SIG-M5 treated with dmso at 0.1 percent for 504 hours (cell line): ENCODE measurements around the gene ELMO1.
"Not testable (repeated sequence)": the region's sequence is repeated elsewhere in the genome, so short reads cannot be mapped to it uniquely, and the experiment has no call there.

Source experiments
- DNase-seq: peaks from one replicate; lab custom pipeline; 2025; ENCODE audit not compliant: unreplicated experiment; lab: John Stamatoyannopoulos, UW

Gene ELMO1

DNA sequence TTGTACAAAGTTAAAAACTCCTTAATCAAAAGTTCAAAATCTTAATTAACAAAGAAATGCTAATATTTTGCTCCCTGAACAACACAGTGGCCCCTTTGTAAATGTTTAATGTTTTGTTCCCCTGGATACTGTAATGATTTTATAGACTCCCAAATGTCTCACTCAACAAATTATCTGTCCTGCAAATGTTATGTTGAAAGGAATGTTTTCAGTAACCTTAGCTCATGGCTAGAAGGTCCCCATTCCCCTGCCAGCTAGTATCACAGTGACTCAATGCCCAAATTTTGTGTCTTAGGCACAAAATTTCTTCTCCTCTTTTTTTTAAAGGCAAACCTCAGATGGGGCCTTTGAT is 298.9 kb downstream of the ELMO1 start:
- DNase-seq: no peak

DNA sequence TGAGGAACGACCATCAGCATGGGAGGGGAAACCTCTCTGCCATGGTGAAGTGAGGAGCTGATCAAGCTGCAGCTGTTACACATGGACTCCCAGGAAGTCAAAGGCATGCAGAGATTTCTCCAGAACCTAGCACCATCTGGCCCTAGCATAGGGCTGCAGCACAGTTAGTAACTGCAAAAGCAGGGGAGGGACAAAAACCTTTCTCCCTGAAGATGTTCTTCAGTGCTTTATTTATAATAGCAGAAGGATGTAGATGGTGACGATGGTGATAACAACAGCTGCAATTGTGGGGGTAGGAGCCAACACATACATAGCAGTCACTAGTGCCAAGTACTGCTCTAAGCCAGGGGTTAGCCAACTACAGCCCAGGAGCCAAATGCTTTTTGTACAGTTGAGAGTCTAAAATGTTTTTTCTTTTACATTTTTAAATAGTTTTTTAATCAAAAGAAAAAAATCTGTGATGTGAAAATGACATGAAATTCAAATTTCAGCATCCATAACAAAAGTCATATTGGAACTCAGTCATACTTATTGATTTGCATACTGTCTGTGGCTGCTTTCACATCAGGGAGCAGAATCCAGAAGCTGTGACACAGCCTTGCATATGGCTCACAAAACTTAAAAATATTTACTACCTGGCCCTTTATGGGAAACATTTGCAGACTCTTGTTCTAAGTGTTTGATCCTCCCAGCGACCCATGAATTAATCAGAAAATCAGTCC is 299.5 kb downstream of the ELMO1 start:
- no peak for DNase-seq

DNA sequence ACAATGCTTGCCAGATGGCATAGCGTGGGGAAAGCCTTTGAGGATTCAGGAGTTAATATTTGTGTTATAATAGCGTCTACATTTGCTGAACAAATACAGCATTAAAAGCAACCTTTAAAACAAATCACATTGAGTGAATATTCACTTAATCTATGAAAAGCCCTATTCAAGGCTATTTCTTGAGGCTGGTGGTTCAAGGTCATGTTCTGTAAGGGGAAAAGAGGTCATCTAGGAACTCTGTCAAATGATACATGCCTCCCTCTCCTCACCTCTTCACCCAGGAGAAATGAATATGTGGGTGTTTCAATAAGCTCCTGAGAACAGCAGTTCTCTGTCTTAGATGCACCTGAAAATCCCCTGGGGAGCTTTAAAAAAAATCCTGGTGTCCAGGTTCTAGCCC is 303.0 kb downstream of the ELMO1 start:
- no peak for DNase-seq

DNA sequence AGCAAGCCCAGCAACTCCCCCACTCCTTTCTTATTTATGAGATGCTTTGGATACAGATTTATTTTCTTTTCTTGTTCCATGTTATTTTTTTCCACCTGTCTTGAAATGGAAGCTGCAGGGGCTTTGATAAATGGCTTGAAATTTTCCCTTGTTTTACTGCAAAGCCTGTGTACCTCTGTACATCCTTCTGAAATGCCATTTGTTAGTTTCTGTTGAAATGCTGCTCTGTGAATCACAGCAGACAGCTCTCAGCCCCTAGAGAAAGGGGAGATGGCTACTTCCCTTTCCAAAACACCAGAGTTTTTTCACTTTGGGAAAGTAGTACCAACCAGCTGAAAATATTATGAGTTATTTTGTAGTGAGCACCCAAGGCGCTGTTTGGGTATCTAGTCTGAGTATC is 304.2 kb downstream of the ELMO1 start:
- DNase-seq: no peak

DNA sequence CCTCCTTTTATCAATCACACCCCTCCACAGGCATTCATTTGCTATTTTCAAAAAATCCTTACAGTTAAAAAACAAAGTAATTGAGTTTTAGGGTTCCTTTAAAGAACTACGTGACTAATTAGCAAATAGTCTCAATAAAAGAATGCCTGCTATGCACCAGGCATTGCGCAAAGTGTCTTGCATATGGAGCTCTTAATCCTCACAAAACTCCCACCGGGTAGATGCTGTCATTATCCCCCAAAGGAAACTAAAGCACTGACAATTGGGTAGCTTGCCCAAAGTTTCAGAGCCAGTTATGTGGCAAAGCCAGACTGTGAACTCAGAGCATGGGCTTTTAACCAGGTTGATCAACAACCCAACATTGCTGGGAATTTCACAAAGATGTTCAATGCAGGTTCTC is 305.7 kb downstream of the ELMO1 start:
- no peak for DNase-seq

DNA sequence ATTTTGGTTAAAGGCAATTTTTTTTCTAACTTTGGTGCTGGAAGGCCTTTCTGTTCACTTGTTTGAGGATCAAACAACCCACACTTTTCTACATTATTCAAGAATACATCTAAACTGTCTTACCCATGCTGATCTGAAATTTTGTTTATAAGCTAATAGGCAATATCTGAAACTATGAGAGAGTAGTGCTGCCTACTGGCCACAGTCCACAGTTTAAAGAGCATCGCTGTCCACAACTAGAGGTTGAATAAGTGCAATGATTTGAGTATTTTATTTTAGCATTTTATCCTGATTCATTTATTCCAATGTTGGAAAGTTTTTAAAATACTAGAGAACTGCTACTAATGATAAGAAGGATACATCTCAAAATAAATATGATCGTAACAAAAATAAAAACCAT is 306.9 kb downstream of the ELMO1 start:
- peak; percentile 0 for DNase-seq

DNA sequence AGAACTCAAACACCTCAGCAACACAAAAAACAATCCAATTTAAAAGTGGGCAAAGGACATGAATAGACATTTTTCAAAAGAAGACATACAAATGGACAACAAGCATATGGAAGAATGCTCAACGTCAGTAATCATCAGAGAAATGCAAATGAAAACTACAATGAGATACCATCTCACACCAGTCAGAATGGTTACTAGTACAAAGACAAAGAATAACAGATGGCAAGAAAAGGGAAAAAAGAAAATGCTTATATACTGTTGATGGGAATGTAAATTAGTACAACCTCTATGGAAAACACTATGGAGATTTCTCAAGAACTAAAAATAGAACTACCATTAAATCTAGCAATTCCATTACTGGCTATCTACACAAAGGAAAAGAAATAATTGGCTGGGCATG is 314.8 kb downstream of the ELMO1 start:
- DNase-seq: not testable (repeated sequence)

DNA sequence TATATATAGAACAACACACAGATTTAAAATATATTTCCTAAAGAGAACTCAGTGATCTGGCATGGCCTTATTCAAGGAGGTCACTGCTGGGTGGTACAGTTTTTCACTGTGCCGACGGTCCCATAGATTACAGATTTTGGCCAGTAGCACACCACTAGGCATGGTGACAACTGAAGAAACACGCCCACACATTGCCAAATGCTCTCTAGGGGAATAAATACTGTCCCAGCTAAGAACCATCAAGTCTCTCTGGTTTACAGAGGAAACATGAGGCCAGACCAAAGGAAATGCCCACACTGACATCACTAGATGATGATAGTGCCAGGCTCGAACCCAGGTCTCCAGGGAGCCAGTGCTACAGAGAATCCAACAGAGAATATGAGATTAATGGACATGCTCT is 316.8 kb downstream of the ELMO1 start:
- DNase-seq: no peak

DNA sequence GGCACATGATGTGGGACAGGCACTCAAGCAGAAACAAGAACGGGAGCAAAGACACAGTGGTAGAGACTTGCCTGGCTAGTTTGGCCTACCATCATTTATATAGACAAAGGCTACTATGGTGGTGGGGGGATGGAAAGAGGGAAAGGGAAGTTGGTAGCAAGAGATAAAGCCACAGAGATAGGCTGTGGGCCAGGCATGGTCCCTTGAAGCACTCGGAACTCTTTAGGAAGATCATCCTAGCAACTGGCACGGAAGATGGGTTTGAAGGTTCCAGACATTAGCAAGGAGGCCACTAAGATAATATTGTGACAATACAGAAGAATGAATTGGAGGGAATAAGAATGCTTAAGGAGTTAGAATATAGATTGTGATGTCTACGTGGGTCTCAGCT is 319.6 kb downstream of the ELMO1 start:
- DNase-seq: no peak

DNA sequence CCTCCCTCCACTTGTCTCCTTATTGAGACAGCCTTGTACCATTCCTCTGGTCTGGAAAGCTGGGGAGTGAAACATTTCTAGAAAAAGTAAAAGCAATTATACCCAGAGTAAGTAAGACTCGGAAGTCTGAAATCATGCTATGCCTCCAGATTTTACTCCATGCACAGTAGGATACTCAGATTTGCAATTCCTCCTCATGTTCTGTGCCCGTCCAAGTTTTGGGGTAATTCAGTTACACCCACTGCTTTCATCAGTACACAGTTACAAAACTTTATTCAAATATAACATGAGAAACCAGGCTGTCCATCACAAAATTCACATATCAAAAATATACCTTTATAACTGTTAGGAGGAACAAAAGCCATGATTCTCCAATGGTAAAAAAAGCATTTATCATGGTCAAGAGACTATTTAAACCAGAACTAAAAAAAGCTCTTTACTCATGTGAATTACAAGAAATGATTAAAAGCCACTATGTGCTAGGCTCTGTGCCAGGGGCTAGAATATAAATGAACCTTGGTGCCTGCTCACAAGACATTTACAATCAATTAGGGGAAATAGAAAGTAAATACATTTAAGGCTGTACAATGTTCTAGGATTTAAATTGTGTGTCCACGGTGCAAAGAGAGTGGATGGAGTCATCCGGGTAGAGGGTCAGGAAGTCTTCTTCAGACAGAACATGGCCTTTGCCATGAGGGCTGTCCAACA is 320.2 kb downstream of the ELMO1 start:
- DNase-seq: no peak

DNA sequence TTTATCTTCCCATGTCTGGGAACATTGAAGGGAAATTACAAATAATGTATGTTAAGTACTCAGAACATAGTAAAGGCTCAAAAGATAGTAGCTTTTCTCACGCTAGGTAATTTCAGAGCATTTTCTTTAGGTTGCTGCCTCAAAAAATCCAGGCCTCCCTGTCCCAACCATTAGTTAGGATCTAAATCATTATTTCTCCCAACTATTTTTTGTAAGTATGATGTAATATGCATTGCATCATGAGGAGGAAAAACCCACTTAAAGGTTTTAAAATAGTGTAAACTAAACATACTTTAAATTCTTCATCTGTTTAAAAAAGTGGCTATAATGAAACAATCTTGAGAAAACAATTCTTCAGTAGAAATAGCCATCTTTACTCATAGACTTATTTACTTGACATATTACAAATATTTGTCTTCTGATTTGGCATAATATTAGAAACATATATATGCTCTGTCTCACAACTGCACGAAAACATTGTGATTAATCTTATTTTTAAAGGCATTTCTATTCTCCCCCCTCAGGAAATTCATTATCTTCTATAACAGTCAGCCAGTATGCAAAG is 329.3 kb downstream of the ELMO1 start:
- no peak for DNase-seq

DNA sequence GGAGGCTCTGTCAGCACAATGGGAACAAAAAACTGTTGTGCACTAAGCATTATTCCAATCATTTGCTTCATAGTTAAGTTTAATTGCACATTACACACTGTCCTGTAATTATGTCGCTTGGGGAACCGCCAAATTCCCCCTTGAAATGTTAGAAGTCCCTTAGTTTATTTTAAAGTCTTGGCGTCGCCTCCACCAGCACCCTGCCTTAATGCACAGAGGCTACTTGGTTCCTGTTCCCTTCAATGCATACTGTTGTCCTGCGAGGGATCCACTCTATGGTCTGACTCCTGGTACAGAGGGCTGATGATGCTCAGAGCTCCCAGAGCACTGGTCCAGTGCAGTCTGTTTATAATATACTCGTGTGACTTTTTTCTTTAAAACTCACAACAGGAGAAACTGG is 330.7 kb downstream of the ELMO1 start:
- no peak for DNase-seq

DNA sequence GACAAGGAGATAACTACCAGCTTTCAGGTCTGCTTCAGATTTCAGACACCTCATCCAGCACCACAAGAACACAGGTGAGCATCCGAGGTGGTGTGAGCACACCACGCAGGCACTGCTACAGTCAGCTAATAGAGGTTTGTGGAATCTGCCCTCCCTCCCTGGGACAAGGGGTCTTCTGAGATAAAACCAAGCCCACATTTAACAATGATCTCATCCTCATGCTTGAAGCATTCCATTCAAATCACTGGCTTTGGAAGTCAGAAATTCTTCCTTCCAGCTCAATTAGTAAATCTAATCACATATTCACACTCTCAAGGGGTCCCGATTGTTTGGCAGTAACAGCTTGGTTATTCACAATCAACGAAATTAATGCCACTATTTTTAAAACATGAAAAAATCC is 331.4 kb downstream of the ELMO1 start:
- DNase-seq: no peak

DNA sequence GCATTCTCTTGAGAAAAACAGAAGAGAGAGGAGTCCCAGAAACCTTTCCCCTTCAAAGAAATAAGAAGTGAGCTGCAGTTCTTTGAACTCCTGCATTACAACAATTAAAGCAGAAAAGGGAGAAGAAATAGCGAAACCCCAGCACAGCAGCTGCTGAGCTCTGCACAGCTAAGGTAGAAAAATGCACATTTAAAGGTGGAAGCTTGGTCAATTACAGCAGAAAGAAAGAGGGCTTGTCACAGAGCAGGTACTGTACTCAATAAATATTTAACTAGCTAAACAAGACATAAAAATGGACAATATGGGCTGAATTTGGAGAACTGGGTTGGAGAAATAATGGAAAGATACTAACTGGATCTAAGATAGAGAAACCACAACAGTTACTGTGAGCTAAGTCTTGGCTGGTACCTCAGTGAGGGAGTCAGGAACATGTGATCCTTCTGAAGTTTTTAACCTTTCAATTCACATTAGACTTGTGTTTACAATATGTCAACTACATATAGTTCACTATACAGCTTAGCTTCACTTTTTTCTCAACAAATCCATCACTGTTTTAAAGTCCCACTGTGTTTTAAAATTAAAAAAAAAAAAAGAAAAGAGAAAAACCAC is 332.5 kb downstream of the ELMO1 start:
- DNase-seq: no peak

DNA sequence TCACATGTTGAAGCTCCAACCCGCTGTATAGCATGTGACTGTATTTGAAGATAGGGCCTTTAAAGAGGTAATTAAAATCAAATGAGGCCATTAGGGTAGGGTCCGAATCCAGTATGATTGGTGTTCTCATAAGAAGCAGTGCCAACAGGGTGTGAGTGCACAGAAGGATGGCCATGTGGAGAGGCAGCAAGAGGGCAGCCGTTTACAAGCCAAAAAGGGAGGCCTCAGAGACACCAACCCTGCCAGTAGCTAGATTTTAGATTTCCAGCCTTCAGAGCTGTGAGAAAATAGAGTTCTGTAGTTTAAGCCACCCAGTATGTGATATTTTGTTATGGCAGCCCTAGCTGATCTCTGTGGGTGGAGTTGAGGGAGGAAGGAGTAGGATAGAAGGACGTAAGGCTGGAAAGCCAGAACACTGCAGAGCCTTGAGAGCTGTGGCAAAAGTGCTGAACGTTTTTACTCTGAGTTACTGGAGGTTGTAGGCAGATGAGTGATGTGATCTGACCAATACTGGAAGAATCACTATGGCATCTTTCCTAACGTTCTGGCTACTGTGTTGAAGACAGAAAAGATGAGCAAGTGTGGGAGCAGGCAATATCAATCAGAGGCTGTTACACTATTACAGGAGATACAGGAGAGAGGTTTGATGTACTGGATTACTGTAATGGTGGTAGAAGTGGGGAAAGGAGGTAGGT is 334.9 kb downstream of the ELMO1 start:
- DNase-seq: no peak

DNA sequence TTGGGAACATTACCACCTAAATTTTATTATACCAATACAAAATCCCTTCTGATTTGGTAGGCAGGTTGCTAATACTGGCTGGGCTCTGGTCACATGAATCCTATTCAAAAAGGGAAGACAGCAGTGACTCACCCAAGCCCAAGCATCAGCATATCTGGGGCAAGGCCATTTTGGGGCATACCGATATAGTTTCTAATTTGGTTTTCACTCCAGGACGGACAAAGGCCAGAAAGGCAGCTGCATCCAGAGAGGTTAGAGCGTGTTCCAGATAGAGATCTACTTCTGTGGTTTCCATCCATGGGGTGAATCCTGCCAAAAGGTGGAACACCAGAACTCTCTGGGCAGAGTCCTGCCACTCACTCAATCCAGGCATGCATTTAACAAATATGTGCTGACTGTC is 335.8 kb downstream of the ELMO1 start:
- DNase-seq: no peak

DNA sequence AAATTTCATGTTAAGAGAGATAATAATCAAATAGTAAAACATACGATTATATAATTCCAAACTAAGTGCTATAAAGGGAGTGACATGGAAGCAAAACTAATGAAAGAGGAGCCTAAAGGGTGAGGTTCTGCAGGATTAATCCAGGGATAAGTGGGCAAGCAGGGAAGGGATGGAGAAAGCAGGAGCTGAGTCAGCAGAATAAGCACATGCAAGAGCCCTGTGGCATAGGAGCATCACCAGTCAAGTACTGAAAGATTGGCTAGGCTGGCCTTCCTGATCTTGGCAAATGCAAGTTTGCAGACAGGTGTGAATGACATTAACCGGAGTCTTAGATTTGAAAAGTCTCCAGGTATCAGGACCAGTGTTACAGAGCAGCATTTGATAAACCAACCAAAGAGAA is 336.4 kb downstream of the ELMO1 start:
- DNase-seq: no peak

DNA sequence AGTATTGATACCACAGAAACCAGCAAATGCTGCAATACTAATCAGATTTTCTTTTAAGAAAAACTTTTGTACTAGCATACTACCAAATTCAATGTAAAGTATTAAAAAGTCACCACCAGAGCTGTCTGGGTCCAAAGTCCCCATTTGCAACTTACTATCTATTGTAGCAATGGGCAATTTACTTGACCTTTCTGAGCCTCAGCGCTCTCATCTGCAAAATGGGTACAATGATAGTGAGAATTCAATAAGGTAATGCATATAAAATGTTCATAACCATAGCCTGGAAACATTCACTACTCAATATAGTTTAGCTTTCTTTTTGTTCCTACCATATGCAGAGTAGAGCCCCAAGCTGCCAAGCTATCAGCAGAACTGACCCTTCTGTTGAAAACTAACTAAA is 337.2 kb downstream of the ELMO1 start:
- DNase-seq: no peak

DNA sequence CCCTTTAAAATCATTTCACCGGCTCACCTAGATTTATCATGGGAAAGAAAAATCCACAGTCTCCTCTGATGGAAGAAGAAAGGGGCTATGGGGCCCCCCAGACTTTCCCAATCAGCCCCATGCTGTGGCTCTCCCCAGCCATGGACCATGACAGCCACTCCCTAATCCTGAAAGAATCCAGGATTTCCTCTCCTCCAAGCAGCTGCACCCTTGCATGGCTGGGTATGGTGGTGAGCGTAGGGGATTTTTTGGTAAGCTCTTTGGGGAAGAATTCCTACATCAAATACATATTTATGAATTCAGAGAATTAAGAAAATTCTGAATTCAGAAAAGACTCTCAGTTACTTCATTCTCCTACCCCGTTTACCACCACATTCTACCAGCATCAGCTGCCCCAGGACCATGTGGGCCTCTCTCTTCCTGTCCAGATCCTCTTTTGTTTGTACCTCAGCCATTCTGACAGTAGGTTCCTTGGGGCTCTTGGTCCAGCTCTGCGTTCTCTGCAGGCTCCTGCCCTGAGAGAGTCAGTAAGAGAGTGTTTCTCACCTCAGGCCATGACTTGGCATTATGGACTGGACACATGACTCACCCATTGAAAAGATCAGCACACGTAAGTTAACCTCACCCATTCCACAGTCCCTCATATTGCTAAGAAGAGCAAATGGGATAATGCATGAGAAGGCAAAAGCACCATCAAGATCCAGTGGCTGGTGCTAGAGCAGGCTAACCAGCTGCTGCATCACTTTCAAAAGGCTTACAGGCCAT is 337.8 kb downstream of the ELMO1 start:
- DNase-seq: no peak

DNA sequence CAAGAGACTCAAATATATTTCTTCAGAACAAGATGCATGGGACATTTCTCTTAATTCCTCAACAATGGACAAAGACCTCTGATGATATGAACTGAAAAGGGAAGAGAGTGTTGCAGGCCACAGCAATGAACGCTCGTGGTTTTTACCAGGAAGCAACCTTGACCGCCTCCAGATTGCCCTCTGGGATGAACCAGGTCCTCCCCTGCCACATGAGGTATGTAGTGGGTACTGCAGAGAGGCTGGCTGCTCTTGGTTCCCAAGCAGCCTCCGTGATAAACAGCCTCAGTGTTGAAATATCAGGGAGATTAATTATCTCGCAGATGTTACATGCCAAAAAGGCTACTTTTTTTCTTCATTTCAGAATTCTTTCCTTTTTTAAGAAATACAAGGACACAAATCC is 338.8 kb downstream of the ELMO1 start:
- DNase-seq: no peak
